GM12891 (cell line): ENCODE measurements around the gene OSCP1.

Experiments
- DNase-seq: peaks from one replicate; pipeline ENCODE4 v3.0.0; 2011; ENCODE audit warnings: low spot score; ENCODE audit not compliant: insufficient read length
- FAIRE-seq: peaks from 2 replicates; lab custom pipeline; 2011; peaks lifted over from hg19 to GRCh38; lab: Jason Lieb, UNC
- PAX5 ChIP-seq: IDR thresholded peaks from 2 replicates; pipeline ENCODE4 v1.6.1; 2011; ENCODE audit warnings: low read length, moderate library complexity, mild to moderate bottlenecking; ENCODE audit not compliant: insufficient read depth, severe bottlenecking
- POLR2A ChIP-seq: IDR thresholded peaks from 2 replicates; pipeline ENCODE4 v1.6.1; 2011; ENCODE audit warnings: low read depth, low read length, control low read depth
- POLR2AphosphoS5 ChIP-seq: IDR thresholded peaks from 2 replicates; pipeline ENCODE4 v1.6.1; 2011; ENCODE audit warnings: low read depth, low read length, control low read depth
- POU2F2 ChIP-seq: IDR thresholded peaks from 2 replicates; pipeline ENCODE4 v1.6.1; 2011; ENCODE audit warnings: low read depth, mild to moderate bottlenecking, control low read depth, low read length, moderate library complexity
- SPI1 ChIP-seq: IDR thresholded peaks from 2 replicates; pipeline ENCODE4 v1.6.1; 2011; ENCODE audit warnings: low read depth, low read length, control low read depth
- TAF1 ChIP-seq: IDR thresholded peaks from 2 replicates; pipeline ENCODE4 v1.6.1; 2011; ENCODE audit warnings: low read depth, low read length, control low read depth

The OSCP1 gene

DNA sequence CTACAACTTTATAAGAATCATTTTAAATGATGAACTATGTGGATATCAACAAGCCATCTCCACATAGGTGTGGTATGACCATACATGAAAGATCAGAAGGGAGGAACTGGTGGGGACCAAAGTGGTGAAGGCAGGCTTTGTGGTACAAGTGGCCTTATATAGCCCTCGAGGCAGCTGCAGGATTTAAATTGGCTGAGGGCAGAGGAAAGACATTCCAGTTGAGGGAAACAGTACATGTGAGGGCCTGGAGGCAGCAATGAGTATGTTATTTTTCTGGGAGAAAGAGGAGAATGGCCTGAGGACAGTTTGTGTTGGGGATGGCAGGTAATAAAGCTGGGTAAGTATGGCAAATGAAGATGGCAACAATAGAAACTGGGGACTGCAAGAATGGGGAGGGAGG is 17.1 kb downstream of the OSCP1 start:
- DNase-seq (no peak), FAIRE-seq (no peak)
- TF ChIP-seq POU2F2 (no peak), POLR2AphosphoS5 (no peak), SPI1 (no peak)

DNA sequence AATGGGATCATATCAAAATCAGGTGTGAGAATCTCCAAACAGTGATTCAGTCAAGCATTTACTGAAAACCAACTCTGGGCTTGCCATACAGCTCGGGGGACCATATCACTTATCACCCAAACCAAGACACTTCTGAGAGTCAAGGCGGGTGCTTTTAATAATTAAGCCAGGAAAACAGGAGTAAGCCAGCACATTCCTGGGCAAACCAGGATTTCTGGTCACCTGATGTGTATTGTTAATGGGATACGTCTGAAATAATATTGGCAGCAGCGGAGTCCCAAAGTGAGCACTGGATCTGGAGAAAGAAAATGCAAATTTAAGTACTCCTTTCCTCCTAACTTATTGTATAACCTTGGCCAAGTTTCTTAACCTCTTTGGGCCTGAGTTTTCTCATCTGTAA is 17.6 kb downstream of the OSCP1 start:
- DNase-seq (no peak), FAIRE-seq (no peak)
- TF ChIP-seq TAF1 (no peak), POLR2A (no peak), POLR2AphosphoS5 (no peak), SPI1 (no peak), POU2F2 (no peak), PAX5 (no peak)

DNA sequence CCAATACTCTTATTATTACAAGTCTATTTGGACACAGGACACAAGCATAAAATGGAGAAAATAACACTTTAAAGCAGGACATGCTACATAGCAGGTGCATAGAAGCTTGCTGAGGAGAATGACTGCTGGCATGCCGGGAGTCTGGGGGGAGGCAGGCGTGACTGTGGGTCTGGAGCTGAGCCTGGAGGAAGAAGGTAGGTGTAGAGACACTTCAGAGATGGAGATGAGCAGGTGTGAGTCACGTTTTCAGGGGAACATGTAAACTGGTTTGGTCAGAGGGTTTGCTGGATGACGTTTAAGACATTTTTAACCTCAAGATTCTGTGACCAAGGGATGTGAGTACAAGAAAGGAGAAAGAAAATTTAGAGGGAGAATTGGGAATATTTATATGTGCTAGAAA is 24.5 kb downstream of the OSCP1 start:
- FAIRE-seq (no peak), DNase-seq (no peak)
- TF ChIP-seq PAX5 = no peak
- no peak for TF ChIP-seq POLR2AphosphoS5
- TF ChIP-seq POLR2A = no peak
- no peak for TF ChIP-seq POU2F2
- TF ChIP-seq TAF1 = no peak
- TF ChIP-seq SPI1 = no peak

DNA sequence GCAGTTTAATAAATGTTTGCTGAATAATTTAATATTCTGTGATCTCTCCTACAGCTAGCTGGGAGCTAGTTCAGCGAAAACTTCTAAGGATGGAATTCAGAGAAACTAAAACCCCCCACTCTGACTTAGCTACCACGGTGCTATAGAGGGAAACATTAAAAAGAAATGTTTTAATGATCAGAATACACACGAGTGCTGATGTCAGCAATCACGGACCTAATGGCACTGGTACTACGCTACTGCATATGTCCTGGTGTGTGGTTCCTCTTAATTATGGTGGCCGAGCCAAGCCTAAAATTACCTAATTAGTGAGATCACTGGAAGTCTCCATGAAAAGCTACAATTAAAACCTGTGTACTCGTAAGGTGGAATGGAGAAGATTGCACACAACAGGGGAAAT is 28.6 kb downstream of the OSCP1 start:
- DNase-seq = no peak
- TF ChIP-seq TAF1 (no peak), POLR2A (no peak), POU2F2 (no peak), PAX5 (no peak), POLR2AphosphoS5 (no peak), SPI1 (no peak)
- no peak for FAIRE-seq

DNA sequence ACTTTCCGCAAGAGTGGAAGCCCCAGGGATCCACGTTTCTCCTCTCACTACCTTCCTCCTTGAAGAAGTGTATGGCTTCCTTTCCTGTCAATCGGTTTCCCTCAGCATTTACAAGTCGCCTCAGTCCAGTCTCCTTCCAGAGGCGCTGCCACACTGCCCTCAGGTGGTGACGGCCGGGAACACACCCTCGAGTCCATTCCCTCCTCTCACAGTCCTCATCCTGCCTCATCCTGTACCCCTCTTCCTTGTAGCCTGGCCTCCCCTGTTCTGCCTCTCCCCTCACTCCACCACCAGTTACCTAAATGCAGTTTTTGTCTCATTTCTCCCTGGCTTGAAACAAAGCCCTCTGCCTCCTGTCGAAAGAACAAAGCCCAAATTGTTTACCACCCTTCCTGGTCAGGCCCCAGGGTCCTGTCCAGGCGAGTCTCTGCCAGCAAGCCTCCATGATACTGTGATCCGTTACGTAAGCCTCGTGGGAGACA is 29.4 kb downstream of the OSCP1 start:
- FAIRE-seq (peak; percentile 99), DNase-seq (peak; percentile 48)
- 0 out of 2 replicates have a peak, but pooled peaks have one; percentile 9 for TF ChIP-seq SPI1
- no peak for TF ChIP-seq TAF1

DNA sequence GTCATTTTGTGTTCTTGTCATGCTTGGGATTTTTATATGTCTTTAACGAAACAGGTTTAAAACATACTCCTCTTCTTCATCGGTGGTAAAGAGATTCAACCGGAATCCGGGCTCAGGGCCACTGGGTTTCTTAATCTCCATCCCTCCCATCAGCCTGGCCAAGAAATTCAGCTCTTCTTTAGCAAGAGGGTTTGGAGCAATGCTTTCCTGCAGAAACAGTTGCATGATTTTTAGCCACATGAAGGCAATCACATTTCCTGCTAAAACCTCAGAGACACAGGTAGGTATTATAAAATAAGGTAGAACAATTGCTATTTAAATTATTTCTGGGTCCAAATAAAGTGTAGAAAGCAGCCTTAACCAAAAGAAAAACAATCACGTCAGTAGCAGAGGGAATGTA is 29.8 kb downstream of the OSCP1 start:
- TF ChIP-seq PAX5 (no peak), POLR2AphosphoS5 (no peak), POLR2A (no peak), SPI1 (no peak), TAF1 (no peak), POU2F2 (no peak)
- no peak for DNase-seq
- no peak for FAIRE-seq

DNA sequence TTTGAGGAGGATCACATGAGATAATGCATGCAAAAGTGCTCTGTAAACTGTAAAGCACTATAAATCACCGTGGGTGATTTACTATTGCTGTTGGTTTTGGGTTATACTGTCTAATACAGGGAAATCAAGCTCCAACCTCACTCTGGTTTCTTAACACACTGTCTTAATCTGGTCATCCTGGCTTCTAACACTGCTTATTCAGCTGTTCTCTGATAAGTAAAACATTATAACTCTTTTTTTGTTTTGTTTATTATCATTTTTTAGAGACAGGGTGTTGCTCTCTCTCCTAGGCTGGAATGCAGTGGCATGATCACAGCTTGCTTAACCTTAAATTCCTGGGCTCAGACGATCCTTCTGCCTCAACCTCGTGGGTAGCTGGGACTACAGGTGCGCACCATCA is 30.7 kb downstream of the OSCP1 start:
- FAIRE-seq = no peak

DNA sequence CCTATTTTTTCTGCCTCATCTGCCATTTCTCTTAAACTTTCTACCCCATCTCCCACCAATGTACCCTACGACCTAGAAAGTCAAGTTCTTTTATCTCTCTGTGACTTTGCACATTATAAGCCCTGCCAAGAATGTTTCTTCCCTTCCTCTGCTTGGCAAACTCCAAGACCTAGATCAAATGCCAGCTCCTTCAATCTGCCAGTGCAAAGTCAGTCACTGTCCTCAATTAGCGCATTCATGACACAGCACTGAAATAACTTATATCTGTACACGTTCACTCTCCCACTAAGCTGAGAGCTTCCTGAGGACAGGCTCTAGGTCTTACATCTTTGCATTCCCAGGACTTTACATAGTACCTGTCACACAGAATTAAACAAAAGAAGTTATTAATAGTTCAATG is 31.1 kb downstream of the OSCP1 start:
- no peak for FAIRE-seq
- no peak for DNase-seq
- no peak for TF ChIP-seq POU2F2
- no peak for TF ChIP-seq POLR2A
- no peak for TF ChIP-seq TAF1
- no peak for TF ChIP-seq PAX5
- no peak for TF ChIP-seq SPI1
- TF ChIP-seq POLR2AphosphoS5 = no peak

More for the DNA sequence above, 30.7 kb downstream of the OSCP1 start:
- no peak for DNase-seq
- TF ChIP-seq SPI1 (no peak), POLR2A (no peak), PAX5 (no peak)

DNA sequence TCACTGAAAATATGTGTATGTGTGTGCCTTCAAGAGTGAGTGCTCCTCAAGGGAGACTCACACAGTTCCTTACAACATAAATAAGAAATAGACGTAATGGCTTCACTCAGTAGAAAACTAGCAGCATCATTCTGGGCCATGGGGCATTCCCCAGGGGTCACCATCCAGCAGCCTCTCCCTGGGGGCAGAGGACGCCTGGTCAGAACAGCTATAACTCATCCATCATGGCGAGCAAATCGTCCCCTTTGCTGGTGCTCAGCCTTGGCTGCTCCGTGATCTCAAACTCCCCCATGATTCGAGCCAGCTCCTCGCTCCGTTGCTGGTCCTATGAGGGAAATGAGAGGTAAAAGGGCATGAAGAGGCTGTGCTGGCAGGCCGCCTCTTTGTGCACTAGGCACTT is 32.3 kb downstream of the OSCP1 start:
- DNase-seq (no peak), FAIRE-seq (no peak)
- no peak for TF ChIP-seq POU2F2
- no peak for TF ChIP-seq TAF1
- TF ChIP-seq POLR2AphosphoS5 = no peak
- no peak for TF ChIP-seq SPI1
- no peak for TF ChIP-seq POLR2A
- no peak for TF ChIP-seq PAX5

DNA sequence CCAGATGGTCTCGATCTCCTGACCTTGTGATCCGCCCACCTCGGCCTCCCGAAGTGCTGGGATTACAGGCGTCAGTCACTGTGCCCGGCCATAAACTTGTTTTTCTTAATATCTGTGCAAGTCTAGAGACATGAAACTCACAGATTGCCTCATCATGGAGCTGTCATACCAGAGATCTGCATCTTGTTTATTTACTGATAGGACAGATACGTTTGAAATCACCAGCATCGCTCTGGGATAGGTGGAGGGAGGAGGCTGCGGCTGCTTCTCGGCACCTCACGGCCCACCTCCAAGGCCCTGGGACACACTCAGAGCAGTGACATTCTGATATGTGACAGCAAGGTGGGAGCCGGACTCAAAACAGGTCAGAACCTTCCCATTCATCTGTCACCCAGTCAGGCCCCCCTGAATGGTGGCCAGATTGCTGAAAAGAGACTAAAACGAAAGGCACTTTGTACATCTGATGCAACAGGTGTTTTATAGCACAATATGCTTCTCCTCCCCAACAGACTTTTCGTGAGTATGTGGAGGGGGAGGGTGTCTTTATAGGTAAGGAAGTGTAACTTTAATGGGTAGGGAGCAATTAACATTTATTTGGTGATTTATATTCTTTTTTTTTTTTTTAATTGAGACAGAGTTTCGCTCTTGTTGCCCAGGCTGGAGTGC is 34.5 kb downstream of the OSCP1 start:
- TF ChIP-seq POU2F2 (no peak), SPI1 (no peak)
- no peak for FAIRE-seq
- no peak for DNase-seq

DNA sequence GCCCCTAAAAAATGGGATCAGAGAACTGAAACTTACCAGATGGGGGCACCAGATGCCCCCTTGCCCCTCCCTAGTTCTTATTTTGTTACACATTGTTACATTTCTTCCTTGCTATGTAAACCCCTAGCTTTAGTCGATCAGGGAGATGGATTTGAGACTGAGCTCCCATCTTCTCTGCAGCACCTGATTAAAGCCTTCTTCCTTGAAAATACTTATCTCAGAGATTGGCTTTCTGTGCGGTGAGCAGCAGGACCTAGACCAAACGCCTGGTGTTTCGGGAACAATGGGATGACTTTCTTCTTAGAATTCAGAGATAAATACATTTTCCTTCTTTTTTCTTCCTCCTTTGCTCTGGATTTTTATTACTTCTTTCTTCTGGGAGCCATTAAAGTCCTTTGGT is 35.9 kb downstream of the OSCP1 start:
- TF ChIP-seq POLR2AphosphoS5 = no peak
- TF ChIP-seq TAF1 = no peak
- no peak for TF ChIP-seq POLR2A
- TF ChIP-seq SPI1 = no peak
- TF ChIP-seq PAX5 = no peak
- TF ChIP-seq POU2F2 = no peak
- FAIRE-seq (no peak), DNase-seq (no peak)
